GM23338 (cell line): ENCODE measurements around the gene AGAP2. TPM values are rescaled to one million over a fixed set of nuclear protein-coding genes. Genes with fewer than 3 reads are reported as not detected.
A peak's percentile ranks its signal among the peaks of the same experiment; 100 is the strongest.

ENCODE experiments used
- ATAC-seq: fragments of 200-7000 bp; cut with Tn5 transposase; 3 replicates; pipeline ENCODE4 v1.9.1; 2020
- DNase-seq: peaks from one replicate; pipeline ENCODE4 v3.0.0-alpha.2; 2015; ENCODE audit warnings: low spot score
- H2AFZ ChIP-seq: fragments of 200-600 bp; sonication (generic); 2 replicates; pipeline ENCODE4 v1.8.0; 2016; ENCODE audit warnings: antibody characterized with exemption, mild to moderate bottlenecking, moderate library complexity
- H3F3A ChIP-seq: fragments of 200-600 bp; sonication (generic); replicated peaks from 2 replicates; pipeline ENCODE4 v1.8.0; 2017; ENCODE audit warnings: antibody characterized with exemption, mixed run types, low read depth
- H3K27ac ChIP-seq: fragments of 200-600 bp; sonication (generic); 2 replicates; pipeline ENCODE4 v1.6.1; 2016; ENCODE audit warnings: low read depth
- H3K27me3 ChIP-seq: fragments of 200-600 bp; sonication (generic); 2 replicates; pipeline ENCODE4 v1.8.0; 2016; ENCODE audit warnings: mild to moderate bottlenecking, mixed run types, moderate library complexity; ENCODE audit not compliant: insufficient read depth
- H3K36me3 ChIP-seq: fragments of 200-600 bp; sonication (generic); 2 replicates; pipeline ENCODE4 v1.8.0; 2016; ENCODE audit warnings: mild to moderate bottlenecking; ENCODE audit not compliant: insufficient read depth
- H3K4me1 ChIP-seq: fragments of 200-600 bp; sonication (generic); 2 replicates; pipeline ENCODE4 v1.8.0; 2016; ENCODE audit warnings: mild to moderate bottlenecking, moderate library complexity; ENCODE audit not compliant: insufficient read depth
- H3K4me2 ChIP-seq: fragments of 200-600 bp; sonication (generic); 2 replicates; pipeline ENCODE4 v1.7.1; 2017; ENCODE audit warnings: mixed run types
- H3K4me3 ChIP-seq: fragments of 200-600 bp; sonication (generic); 2 replicates; pipeline ENCODE4 v1.6.1; 2016; ENCODE audit warnings: mixed run types
- H3K79me2 ChIP-seq: fragments of 200-600 bp; sonication (generic); replicated peaks from 2 replicates; pipeline ENCODE4 v1.8.0; 2017; ENCODE audit warnings: mild to moderate bottlenecking; ENCODE audit not compliant: insufficient read depth
- H3K9me2 ChIP-seq: fragments of 200-600 bp; sonication (generic); 2 replicates; pipeline ENCODE4 v1.8.0; 2017; ENCODE audit not compliant: insufficient read depth
- H4K20me1 ChIP-seq: fragments of 200-600 bp; sonication (generic); replicated peaks from 2 replicates; pipeline ENCODE4 v1.8.0; 2017; ENCODE audit warnings: mild to moderate bottlenecking; ENCODE audit not compliant: insufficient read depth
- H3K27ac Mint-ChIP-seq: 2 replicates; pipeline ENCODE4 v1.8.0; 2020; ENCODE audit warnings: inconsistent platforms, mild to moderate bottlenecking, moderate library complexity, mixed read lengths
- H3K27me3 Mint-ChIP-seq: 3 replicates; pipeline ENCODE4 v1.8.0; 2022; ENCODE audit warnings: low read depth, mild to moderate bottlenecking, moderate library complexity, mixed read lengths, inconsistent platforms; ENCODE audit not compliant: insufficient read depth, poor library complexity
- H3K36me3 Mint-ChIP-seq: 3 replicates; pipeline ENCODE4 v1.8.0; 2021; ENCODE audit warnings: low read depth, mild to moderate bottlenecking, inconsistent platforms, moderate library complexity, mixed read lengths
- H3K4me1 Mint-ChIP-seq: 3 replicates; pipeline ENCODE4 v1.8.0; 2020; ENCODE audit warnings: mild to moderate bottlenecking, inconsistent platforms, mixed read lengths
- H3K4me3 Mint-ChIP-seq: 3 replicates; pipeline ENCODE4 v1.8.0; 2021; ENCODE audit warnings: moderate library complexity, mild to moderate bottlenecking, inconsistent platforms, mixed read lengths
- H3K9me3 Mint-ChIP-seq: 3 replicates; pipeline ENCODE4 v1.8.0; 2020; ENCODE audit warnings: moderate library complexity, mild to moderate bottlenecking, inconsistent platforms, mixed read lengths
- CREB1 ChIP-seq: fragments of 250-450 bp; sonication (Bioruptor Pico); IDR thresholded peaks from 2 replicates; pipeline ENCODE4 v1.5.0; 2020; ENCODE audit warnings: low read depth, mild to moderate bottlenecking, moderate library complexity
- EZH2 ChIP-seq: fragments of 200-600 bp; sonication (generic); IDR thresholded peaks from one replicate; pipeline ENCODE4 v1.8.0; 2017; ENCODE audit warnings: antibody characterized with exemption, mild to moderate bottlenecking, low read depth; ENCODE audit not compliant: unreplicated experiment
- EZH2phosphoT487 ChIP-seq: fragments of 200-600 bp; sonication (generic); IDR thresholded peaks from one replicate; pipeline ENCODE4 v1.8.1; 2018; ENCODE audit warnings: antibody characterized with exemption; ENCODE audit not compliant: unreplicated experiment
- JUNB ChIP-seq: IDR thresholded peaks from one replicate; pipeline ENCODE4 v1.6.1; 2016; ENCODE audit warnings: antibody characterized with exemption; ENCODE audit not compliant: unreplicated experiment
- NANOG ChIP-seq: IDR thresholded peaks from 2 replicates; pipeline ENCODE4 v1.6.1; 2016; ENCODE audit warnings: antibody characterized with exemption, borderline replicate concordance
- POLR2AphosphoS5 ChIP-seq: IDR thresholded peaks from 2 replicates; pipeline ENCODE4 v1.6.1; 2016; ENCODE audit warnings: antibody characterized with exemption, low read depth
- STAT1 ChIP-seq: IDR thresholded peaks from one replicate; pipeline ENCODE4 v1.6.1; 2016; ENCODE audit warnings: antibody characterized with exemption; ENCODE audit not compliant: unreplicated experiment
- ZNF114 ChIP-seq: fragments of 250-450 bp; sonication (Bioruptor Pico); IDR thresholded peaks from 2 replicates; pipeline ENCODE4 v1.5.0; 2020; ENCODE audit warnings: mild to moderate bottlenecking, moderate library complexity
- ZNF331 ChIP-seq: fragments of 250-450 bp; sonication (Bioruptor Pico); IDR thresholded peaks from 2 replicates; pipeline ENCODE4 v1.5.0; 2020; ENCODE audit warnings: low read depth, mild to moderate bottlenecking, moderate library complexity
- polyA plus RNA-seq: library from polyadenylated mRNA; unstranded; fragments of >200 nt; fragmentation: Nextera tagmentation; extraction: Ambion mirVana; gene quantifications from 2 replicates; pipeline ENCODE4 v1.2.1, GENCODE V29; 2016
- total RNA-seq: library from RNA; depleted of rRNA; stranded (reverse); fragments of >200 nt; shearing (Covaris generic); gene quantifications from 2 replicates; pipeline ENCODE4 v1.2.3, GENCODE V29; 2014
- TF ChIP-seq, protein P1 (sequence below): fragments of 250-450 bp; sonication (Bioruptor Pico); IDR thresholded peaks from 2 replicates; pipeline ENCODE4 v1.5.0; 2020; ENCODE audit warnings: mild to moderate bottlenecking, moderate library complexity
- TF ChIP-seq, protein P2 (sequence below): IDR thresholded peaks from 2 replicates; pipeline ENCODE4 v1.6.1; 2016; ENCODE audit warnings: antibody characterized with exemption
- TF ChIP-seq, protein P3 (sequence below), 2 experiments: fragments of 200-600 bp in 1 of 2; sonication (generic) in 1 of 2; conservative IDR thresholded peaks; 2 replicates each; pipeline versions ENCODE4 v1.5.1 to v1.6.1; 2016 to 2017; ENCODE audit warnings: antibody characterized with exemption in 2 of 2, low read depth in 2 of 2, mild to moderate bottlenecking in 2 of 2, moderate library complexity in 1 of 2
- TF ChIP-seq, protein P4 (sequence below): IDR thresholded peaks from one replicate; pipeline ENCODE4 v1.6.1; 2018; ENCODE audit warnings: antibody characterized with exemption; ENCODE audit not compliant: unreplicated experiment

The AGAP2 gene
- total and polyA plus RNA-seq, 2 experiments from 2014 or later: 0.36 to 1.3 TPM

DNA sequence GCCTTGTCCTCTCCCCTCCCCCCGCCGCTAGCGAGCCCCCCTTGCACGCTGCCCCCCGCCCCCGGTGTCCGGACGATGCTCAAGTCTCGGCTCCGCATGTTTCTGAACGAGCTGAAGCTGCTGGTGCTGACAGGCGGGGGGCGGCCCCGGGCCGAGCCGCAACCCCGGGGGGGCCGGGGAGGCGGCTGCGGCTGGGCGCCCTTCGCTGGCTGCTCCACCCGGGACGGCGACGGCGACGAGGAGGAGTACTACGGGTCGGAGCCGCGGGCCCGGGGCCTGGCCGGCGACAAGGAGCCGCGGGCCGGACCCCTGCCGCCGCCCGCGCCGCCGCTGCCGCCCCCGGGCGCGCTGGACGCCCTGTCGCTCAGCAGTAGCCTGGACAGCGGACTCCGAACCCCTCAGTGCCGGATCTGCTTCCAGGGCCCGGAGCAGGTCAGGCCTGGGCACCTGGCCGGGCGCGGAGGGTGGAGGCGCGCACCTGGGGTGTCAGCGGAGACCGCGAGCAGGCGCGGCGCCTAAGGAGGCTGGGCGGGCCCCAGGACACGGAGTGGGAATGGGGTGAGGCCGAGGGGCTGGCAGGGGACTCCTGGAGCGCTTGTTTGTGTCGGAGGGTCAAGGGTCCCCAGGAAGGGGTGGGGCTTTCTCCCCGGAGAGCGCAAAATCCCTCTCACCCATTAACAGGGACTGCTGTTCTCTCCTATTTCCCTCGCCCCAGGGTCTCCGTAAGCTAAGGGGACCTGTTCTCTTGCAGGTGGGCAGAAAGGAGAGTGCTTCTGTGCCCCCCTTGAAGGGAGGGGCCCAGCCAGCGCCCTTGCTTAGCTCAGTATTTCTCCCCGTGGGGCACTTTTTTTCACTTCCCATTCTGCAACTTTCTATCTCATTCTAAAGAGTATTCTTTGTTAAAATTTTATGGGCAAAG lies 17.2 kb upstream of the AGAP2 start:
- Histone ChIP-seq H3K4me3 (peak overlapping the region; percentile 83), H3K27me3 (peaks cover 70% of the 10 kb centered on the region), H3K4me2 (peak overlapping the region; percentile 86), H3K79me2 (peaks cover 13% of the 10 kb centered on the region), H3K4me1 (peaks cover 36% of the 10 kb centered on the region), H3K27ac (no peak overlapping the region), H3K36me3 (no peaks in the 10 kb centered on the region), H4K20me1 (peaks cover 4% of the 10 kb centered on the region; the same call in 1 of the 2 replicates), H3F3A (peaks cover 19% of the 10 kb centered on the region), H2AFZ (no peak overlapping the region), H3K9me2 (no peaks in the 10 kb centered on the region)
- peak overlapping the region; percentile 71 for H3K4me3 Mint-ChIP-seq
- peaks cover 13% of the 10 kb centered on the region for H3K36me3 Mint-ChIP-seq
- H3K27ac Mint-ChIP-seq: no peak overlapping the region
- peaks cover 36% of the 10 kb centered on the region for H3K4me1 Mint-ChIP-seq
- DNase-seq (peak; percentile 53), ATAC-seq (peak; percentile 3; the same call in 2 of the 3 replicates)
- H3K9me3 Mint-ChIP-seq: no peaks in the 10 kb centered on the region; the same call in 2 of the 3 replicates
- H3K27me3 Mint-ChIP-seq: peaks cover 69% of the 10 kb centered on the region
- TF ChIP-seq JUNB (no peak), POLR2AphosphoS5 (no peak), EZH2 (no peak), ZNF331 (CRISPR knock-in tag) (no peak), EZH2phosphoT487 (no peak), STAT1 (no peak), ZNF114 (CRISPR knock-in tag) (no peak), CREB1 (no peak), NANOG (no peak)
- TF ChIP-seq, protein P1, sequence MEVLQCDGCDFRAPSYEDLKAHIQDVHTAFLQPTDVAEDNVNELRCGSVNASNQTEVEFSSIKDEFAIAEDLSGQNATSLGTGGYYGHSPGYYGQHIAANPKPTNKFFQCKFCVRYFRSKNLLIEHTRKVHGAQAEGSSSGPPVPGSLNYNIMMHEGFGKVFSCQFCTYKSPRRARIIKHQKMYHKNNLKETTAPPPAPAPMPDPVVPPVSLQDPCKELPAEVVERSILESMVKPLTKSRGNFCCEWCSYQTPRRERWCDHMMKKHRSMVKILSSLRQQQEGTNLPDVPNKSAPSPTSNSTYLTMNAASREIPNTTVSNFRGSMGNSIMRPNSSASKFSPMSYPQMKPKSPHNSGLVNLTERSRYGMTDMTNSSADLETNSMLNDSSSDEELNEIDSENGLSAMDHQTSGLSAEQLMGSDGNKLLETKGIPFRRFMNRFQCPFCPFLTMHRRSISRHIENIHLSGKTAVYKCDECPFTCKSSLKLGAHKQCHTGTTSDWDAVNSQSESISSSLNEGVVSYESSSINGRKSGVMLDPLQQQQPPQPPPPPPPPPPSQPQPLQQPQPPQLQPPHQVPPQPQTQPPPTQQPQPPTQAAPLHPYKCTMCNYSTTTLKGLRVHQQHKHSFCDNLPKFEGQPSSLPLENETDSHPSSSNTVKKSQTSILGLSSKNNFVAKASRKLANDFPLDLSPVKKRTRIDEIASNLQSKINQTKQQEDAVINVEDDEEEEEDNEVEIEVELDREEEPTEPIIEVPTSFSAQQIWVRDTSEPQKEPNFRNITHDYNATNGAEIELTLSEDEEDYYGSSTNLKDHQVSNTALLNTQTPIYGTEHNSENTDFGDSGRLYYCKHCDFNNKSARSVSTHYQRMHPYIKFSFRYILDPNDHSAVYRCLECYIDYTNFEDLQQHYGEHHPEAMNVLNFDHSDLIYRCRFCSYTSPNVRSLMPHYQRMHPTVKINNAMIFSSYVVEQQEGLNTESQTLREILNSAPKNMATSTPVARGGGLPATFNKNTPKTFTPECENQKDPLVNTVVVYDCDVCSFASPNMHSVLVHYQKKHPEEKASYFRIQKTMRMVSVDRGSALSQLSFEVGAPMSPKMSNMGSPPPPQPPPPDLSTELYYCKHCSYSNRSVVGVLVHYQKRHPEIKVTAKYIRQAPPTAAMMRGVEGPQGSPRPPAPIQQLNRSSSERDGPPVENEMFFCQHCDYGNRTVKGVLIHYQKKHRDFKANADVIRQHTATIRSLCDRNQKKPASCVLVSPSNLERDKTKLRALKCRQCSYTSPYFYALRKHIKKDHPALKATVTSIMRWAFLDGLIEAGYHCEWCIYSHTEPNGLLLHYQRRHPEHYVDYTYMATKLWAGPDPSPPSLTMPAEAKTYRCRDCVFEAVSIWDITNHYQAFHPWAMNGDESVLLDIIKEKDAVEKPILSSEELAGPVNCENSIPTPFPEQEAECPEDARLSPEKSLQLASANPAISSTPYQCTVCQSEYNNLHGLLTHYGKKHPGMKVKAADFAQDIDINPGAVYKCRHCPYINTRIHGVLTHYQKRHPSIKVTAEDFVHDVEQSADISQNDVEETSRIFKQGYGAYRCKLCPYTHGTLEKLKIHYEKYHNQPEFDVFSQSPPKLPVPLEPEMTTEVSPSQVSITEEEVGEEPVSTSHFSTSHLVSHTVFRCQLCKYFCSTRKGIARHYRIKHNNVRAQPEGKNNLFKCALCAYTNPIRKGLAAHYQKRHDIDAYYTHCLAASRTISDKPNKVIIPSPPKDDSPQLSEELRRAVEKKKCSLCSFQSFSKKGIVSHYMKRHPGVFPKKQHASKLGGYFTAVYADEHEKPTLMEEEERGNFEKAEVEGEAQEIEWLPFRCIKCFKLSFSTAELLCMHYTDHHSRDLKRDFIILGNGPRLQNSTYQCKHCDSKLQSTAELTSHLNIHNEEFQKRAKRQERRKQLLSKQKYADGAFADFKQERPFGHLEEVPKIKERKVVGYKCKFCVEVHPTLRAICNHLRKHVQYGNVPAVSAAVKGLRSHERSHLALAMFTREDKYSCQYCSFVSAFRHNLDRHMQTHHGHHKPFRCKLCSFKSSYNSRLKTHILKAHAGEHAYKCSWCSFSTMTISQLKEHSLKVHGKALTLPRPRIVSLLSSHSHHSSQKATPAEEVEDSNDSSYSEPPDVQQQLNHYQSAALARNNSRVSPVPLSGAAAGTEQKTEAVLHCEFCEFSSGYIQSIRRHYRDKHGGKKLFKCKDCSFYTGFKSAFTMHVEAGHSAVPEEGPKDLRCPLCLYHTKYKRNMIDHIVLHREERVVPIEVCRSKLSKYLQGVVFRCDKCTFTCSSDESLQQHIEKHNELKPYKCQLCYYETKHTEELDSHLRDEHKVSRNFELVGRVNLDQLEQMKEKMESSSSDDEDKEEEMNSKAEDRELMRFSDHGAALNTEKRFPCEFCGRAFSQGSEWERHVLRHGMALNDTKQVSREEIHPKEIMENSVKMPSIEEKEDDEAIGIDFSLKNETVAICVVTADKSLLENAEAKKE: no peak
- TF ChIP-seq, protein P2, sequence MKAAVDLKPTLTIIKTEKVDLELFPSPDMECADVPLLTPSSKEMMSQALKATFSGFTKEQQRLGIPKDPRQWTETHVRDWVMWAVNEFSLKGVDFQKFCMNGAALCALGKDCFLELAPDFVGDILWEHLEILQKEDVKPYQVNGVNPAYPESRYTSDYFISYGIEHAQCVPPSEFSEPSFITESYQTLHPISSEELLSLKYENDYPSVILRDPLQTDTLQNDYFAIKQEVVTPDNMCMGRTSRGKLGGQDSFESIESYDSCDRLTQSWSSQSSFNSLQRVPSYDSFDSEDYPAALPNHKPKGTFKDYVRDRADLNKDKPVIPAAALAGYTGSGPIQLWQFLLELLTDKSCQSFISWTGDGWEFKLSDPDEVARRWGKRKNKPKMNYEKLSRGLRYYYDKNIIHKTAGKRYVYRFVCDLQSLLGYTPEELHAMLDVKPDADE: no peak
- TF ChIP-seq, protein P3, sequence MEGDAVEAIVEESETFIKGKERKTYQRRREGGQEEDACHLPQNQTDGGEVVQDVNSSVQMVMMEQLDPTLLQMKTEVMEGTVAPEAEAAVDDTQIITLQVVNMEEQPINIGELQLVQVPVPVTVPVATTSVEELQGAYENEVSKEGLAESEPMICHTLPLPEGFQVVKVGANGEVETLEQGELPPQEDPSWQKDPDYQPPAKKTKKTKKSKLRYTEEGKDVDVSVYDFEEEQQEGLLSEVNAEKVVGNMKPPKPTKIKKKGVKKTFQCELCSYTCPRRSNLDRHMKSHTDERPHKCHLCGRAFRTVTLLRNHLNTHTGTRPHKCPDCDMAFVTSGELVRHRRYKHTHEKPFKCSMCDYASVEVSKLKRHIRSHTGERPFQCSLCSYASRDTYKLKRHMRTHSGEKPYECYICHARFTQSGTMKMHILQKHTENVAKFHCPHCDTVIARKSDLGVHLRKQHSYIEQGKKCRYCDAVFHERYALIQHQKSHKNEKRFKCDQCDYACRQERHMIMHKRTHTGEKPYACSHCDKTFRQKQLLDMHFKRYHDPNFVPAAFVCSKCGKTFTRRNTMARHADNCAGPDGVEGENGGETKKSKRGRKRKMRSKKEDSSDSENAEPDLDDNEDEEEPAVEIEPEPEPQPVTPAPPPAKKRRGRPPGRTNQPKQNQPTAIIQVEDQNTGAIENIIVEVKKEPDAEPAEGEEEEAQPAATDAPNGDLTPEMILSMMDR (conservative IDR thresholded peaks at IDR 0.05; ENCODE audit: low read depth in 2 of 2): no peak
- TF ChIP-seq, protein P4, sequence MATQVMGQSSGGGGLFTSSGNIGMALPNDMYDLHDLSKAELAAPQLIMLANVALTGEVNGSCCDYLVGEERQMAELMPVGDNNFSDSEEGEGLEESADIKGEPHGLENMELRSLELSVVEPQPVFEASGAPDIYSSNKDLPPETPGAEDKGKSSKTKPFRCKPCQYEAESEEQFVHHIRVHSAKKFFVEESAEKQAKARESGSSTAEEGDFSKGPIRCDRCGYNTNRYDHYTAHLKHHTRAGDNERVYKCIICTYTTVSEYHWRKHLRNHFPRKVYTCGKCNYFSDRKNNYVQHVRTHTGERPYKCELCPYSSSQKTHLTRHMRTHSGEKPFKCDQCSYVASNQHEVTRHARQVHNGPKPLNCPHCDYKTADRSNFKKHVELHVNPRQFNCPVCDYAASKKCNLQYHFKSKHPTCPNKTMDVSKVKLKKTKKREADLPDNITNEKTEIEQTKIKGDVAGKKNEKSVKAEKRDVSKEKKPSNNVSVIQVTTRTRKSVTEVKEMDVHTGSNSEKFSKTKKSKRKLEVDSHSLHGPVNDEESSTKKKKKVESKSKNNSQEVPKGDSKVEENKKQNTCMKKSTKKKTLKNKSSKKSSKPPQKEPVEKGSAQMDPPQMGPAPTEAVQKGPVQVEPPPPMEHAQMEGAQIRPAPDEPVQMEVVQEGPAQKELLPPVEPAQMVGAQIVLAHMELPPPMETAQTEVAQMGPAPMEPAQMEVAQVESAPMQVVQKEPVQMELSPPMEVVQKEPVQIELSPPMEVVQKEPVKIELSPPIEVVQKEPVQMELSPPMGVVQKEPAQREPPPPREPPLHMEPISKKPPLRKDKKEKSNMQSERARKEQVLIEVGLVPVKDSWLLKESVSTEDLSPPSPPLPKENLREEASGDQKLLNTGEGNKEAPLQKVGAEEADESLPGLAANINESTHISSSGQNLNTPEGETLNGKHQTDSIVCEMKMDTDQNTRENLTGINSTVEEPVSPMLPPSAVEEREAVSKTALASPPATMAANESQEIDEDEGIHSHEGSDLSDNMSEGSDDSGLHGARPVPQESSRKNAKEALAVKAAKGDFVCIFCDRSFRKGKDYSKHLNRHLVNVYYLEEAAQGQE: no peak
